K562 (cell line): ENCODE measurements around the gene IQCN. TPM values are rescaled to one million over a fixed set of nuclear protein-coding genes. Genes with fewer than 3 reads are reported as not detected.

ENCODE experiments used
- BRD9 ChIP-seq: fragments of 450-650 bp; IDR thresholded peaks from 2 replicates; pipeline ENCODE4 v1.6.1; 2018; ENCODE audit warnings: low read depth; ENCODE audit not compliant: partially characterized antibody
- CBFB ChIP-seq: sonication (generic); formaldehyde crosslinking; IDR thresholded peaks from 2 replicates; pipeline ENCODE4 v1.4.0; 2020; ENCODE audit warnings: mild to moderate bottlenecking, missing genetic modification reagents
- FOXJ3 ChIP-seq: sonication (generic); formaldehyde crosslinking; IDR thresholded peaks from 2 replicates; pipeline ENCODE4 v1.4.0; 2020; ENCODE audit warnings: mild to moderate bottlenecking, missing genetic modification reagents
- ILK ChIP-seq: fragments of 450-650 bp; IDR thresholded peaks from 2 replicates; pipeline ENCODE4 v1.6.1; 2016; ENCODE audit warnings: missing genetic modification characterization, low read depth, mild to moderate bottlenecking, missing compliant biosample characterization, moderate library complexity, borderline replicate concordance
- NFXL1 ChIP-seq: fragments of 450-650 bp; formaldehyde crosslinking; IDR thresholded peaks from 2 replicates; pipeline ENCODE4 v1.4.0; 2021; ENCODE audit warnings: mild to moderate bottlenecking
- RFX7 ChIP-seq: fragments of 250-450 bp; sonication (Bioruptor Pico); IDR thresholded peaks from 2 replicates; pipeline ENCODE4 v1.5.1; 2021; ENCODE audit warnings: mild to moderate bottlenecking
- SMAD4 ChIP-seq: fragments of 250-450 bp; sonication (Bioruptor Pico); conservative IDR thresholded peaks from 2 replicates; pipeline ENCODE4 v1.8.0; 2021; ENCODE audit warnings: inconsistent platforms, mild to moderate bottlenecking, moderate library complexity
- ZC3H8 ChIP-seq: fragments of 450-650 bp; IDR thresholded peaks from 2 replicates; pipeline ENCODE4 v1.6.1; 2017
- ZNF212 ChIP-seq: fragments of 450-650 bp; formaldehyde crosslinking; IDR thresholded peaks from 2 replicates; pipeline ENCODE4 v1.4.0; 2020; ENCODE audit warnings: mild to moderate bottlenecking
- ZNF232 ChIP-seq: sonication (generic); formaldehyde crosslinking; IDR thresholded peaks from 2 replicates; pipeline ENCODE4 v1.8.0; 2022; ENCODE audit warnings: mild to moderate bottlenecking, missing genetic modification reagents
- ZNF3 ChIP-seq: fragments of 250-450 bp; sonication (Bioruptor Pico); IDR thresholded peaks from 2 replicates; pipeline ENCODE4 v1.5.0; 2021; ENCODE audit warnings: mild to moderate bottlenecking, moderate library complexity
- polyA plus RNA-seq, 8 experiments: library from polyadenylated mRNA; depleted of rRNA in 4 of 8; stranded (reverse) in 5 of 8; unstranded in 3 of 8; fragments of >200 nt; fragmentation: Nextera tagmentation in 2 of 8; fragmentation: Illumina TruSeq in 1 of 8; extraction: Ambion mirVana in 2 of 8; extraction: Trizol in 1 of 8; gene quantifications; 2 replicates each; pipeline versions ENCODE4 v1.2.1 to v1.2.3, GENCODE V29; 2011 to 2014; ENCODE audit warnings: inconsistent platforms in 1 of 8, missing spikeins in 1 of 8
- total RNA-seq, 7 experiments: library from RNA; depleted of rRNA in 6 of 7; stranded (reverse); fragments of >200 nt in 6 of 7; fragmentation: Illumina TruSeq in 2 of 7; extraction: Trizol in 2 of 7; gene quantifications; 2 replicates each; pipeline versions ENCODE4 v1.2.1 to v1.2.3, GENCODE V29; 2011 to 2021; ENCODE audit warnings: low replicate concordance in 1 of 7
- TF ChIP-seq, protein P1 (sequence below), 2 experiments: fragments of 450-650 bp; IDR thresholded peaks; 2 replicates each; pipeline ENCODE4 v1.6.1; 2016; ENCODE audit warnings: mild to moderate bottlenecking in 2 of 2, borderline replicate concordance in 1 of 2, low read depth in 1 of 2, moderate library complexity in 1 of 2
- TF ChIP-seq, protein P2 (sequence below), 2 experiments: fragments of 450-650 bp; conservative IDR thresholded peaks; 2 replicates each; pipeline ENCODE4 v1.6.1; 2017; ENCODE audit warnings: mild to moderate bottlenecking in 2 of 2, moderate library complexity in 2 of 2
- TF ChIP-seq, protein P3 (sequence below): fragments of 250-450 bp; sonication (Bioruptor Pico); IDR thresholded peaks from 2 replicates; pipeline ENCODE4 v1.5.1; 2021; ENCODE audit warnings: mild to moderate bottlenecking
- TF ChIP-seq, protein P4 (sequence below): sonication (generic); formaldehyde crosslinking; IDR thresholded peaks from 2 replicates; pipeline ENCODE4 v1.4.0; 2020; ENCODE audit warnings: mild to moderate bottlenecking, missing genetic modification reagents

Gene IQCN
- total and polyA plus RNA-seq, 9 of the 15 experiments (the other 6 are each of a cell fraction or from before 2014, with no cell fraction given): 0.01 to 0.07 (median 0.04) TPM; not detected in 3

DNA sequence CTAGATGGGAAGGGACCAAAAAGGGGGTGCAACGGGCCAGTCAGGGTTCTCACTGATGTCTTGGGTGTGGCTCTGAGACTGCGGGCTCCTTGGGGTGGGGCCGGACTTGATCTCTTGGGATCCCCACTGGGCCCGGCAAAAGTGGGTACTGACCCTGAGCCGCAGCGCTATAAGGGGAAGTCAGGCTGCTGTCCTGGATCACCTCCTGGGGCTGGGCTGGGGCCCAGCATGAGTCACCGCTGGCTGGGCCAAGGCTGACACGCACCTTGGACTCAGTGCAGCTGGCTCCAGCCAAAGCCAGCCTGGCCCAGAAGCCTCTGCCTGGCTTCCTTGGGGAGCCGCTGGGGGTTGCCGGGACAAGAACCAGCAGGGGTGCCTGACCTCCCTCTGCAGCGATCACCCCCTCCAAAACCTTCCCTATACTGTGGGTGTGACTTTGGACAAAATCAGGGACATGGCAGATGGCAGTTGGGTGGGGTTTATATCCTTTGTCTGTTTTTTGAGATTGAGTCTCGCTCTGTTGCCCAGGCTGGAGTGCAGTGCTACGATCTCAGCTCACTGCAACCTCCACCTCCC, 617 bp upstream of the IQCN start (continued):
- TF ChIP-seq, protein P1, sequence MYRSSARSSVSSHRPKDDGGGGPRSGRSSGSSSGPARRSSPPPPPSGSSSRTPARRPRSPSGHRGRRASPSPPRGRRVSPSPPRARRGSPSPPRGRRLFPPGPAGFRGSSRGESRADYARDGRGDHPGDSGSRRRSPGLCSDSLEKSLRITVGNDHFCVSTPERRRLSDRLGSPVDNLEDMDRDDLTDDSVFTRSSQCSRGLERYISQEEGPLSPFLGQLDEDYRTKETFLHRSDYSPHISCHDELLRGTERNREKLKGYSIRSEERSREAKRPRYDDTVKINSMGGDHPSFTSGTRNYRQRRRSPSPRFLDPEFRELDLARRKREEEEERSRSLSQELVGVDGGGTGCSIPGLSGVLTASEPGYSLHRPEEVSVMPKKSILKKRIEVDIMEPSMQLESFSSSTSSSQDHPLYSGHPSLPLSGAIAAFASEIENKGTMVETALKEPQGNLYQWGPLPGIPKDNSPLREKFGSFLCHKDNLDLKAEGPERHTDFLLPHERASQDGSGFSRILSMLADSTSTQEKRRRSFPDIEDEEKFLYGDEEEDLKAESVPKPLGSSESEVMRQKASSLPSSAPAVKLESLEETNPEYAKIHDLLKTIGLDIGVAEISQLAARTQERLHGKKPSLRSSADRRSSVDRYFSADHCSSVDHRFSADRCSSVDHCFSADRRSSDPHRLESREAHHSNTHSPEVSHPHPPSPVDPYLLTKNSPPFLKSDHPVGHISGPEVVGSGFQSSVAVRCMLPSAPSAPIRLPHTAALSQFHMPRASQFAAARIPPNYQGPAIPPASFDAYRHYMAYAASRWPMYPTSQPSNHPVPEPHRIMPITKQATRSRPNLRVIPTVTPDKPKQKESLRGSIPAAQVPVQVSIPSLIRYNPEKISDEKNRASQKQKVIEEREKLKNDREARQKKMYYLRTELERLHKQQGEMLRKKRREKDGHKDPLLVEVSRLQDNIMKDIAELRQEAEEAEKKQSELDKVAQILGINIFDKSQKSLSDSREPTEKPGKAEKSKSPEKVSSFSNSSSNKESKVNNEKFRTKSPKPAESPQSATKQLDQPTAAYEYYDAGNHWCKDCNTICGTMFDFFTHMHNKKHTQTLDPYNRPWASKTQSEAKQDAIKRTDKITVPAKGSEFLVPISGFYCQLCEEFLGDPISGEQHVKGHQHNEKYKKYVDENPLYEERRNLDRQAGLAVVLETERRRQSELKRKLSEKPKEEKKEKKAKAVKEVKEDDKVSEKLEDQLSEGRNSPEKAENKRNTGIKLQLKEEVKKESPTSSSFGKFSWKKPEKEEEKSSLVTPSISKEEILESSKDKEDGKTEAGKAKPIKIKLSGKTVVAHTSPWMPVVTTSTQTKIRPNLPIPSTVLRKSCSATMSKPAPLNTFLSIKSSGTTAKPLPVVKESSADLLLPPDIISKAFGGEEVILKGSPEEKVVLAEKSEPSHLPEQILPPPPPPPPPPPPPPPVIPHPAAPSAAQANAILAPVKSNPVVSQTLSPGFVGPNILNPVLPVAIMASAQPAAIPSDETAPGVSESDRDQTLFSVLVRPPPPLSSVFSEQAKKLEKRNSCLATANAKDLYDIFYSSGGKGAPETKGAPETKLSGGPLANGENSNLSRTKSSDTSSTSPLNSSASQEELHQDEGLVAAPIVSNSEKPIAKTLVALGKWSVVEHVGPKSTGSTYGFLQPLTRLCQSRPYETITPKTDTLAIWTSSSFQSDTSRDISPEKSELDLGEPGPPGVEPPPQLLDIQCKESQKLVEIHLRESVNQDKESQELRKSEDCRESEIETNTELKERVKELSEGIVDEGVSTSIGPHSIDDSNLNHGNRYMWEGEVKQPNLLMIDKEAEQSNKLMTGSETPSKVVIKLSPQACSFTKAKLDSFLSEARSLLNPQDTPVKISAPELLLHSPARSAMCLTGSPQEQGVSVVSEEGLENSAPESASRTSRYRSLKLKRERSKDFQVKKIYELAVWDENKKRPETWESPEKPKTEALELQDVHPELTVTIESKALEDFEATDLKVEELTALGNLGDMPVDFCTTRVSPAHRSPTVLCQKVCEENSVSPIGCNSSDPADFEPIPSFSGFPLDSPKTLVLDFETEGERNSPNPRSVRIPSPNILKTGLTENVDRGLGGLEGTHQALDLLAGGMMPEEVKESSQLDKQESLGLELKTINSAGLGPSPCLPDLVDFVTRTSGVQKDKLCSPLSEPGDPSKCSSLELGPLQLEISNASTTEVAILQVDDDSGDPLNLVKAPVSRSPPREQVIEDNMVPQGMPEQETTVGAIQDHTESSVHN (IDR thresholded peaks at IDR 0.05; ENCODE audit: borderline replicate concordance in 1 of 2, low read depth in 1 of 2): no peak
- no peak for TF ChIP-seq NFXL1 (CRISPR knock-in tag)
- TF ChIP-seq ZNF232 (CRISPR knock-in tag): no peak
- TF ChIP-seq ZC3H8: no peak
- TF ChIP-seq, protein P2, sequence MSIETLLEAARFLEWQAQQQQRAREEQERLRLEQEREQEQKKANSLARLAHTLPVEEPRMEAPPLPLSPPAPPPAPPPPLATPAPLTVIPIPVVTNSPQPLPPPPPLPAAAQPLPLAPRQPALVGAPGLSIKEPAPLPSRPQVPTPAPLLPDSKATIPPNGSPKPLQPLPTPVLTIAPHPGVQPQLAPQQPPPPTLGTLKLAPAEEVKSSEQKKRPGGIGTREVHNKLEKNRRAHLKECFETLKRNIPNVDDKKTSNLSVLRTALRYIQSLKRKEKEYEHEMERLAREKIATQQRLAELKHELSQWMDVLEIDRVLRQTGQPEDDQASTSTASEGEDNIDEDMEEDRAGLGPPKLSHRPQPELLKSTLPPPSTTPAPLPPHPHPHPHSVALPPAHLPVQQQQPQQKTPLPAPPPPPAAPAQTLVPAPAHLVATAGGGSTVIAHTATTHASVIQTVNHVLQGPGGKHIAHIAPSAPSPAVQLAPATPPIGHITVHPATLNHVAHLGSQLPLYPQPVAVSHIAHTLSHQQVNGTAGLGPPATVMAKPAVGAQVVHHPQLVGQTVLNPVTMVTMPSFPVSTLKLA (conservative IDR thresholded peaks at IDR 0.05): no peak
- TF ChIP-seq BRD9: no peak
- TF ChIP-seq, protein P3, sequence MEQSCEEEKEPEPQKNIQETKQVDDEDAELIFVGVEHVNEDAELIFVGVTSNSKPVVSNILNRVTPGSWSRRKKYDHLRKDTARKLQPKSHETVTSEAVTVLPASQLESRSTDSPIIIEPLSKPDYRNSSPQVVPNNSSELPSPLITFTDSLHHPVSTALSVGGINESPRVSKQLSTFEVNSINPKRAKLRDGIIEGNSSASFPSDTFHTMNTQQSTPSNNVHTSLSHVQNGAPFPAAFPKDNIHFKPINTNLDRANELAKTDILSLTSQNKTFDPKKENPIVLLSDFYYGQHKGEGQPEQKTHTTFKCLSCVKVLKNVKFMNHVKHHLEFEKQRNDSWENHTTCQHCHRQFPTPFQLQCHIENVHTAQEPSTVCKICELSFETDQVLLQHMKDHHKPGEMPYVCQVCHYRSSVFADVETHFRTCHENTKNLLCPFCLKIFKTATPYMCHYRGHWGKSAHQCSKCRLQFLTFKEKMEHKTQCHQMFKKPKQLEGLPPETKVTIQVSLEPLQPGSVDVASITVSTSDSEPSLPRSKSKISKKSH (CRISPR knock-in tag): no peak
- peak; percentile 76 for TF ChIP-seq SMAD4
- no peak for TF ChIP-seq ZNF212 (CRISPR knock-in tag)
- no peak for TF ChIP-seq CBFB (CRISPR knock-in tag)
- no peak for TF ChIP-seq ILK
- TF ChIP-seq FOXJ3 (CRISPR knock-in tag): no peak
- TF ChIP-seq ZNF3: no peak
- TF ChIP-seq RFX7: no peak
- TF ChIP-seq, protein P4, sequence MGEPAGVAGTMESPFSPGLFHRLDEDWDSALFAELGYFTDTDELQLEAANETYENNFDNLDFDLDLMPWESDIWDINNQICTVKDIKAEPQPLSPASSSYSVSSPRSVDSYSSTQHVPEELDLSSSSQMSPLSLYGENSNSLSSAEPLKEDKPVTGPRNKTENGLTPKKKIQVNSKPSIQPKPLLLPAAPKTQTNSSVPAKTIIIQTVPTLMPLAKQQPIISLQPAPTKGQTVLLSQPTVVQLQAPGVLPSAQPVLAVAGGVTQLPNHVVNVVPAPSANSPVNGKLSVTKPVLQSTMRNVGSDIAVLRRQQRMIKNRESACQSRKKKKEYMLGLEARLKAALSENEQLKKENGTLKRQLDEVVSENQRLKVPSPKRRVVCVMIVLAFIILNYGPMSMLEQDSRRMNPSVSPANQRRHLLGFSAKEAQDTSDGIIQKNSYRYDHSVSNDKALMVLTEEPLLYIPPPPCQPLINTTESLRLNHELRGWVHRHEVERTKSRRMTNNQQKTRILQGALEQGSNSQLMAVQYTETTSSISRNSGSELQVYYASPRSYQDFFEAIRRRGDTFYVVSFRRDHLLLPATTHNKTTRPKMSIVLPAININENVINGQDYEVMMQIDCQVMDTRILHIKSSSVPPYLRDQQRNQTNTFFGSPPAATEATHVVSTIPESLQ: no peak
